IPS-18a (cell line): ENCODE measurements around the gene RIN3.
"Not testable (repeated sequence)": the region's sequence is repeated elsewhere in the genome, so short reads cannot be mapped to it uniquely, and the experiment has no call there.

Source experiments
- H3K27ac ChIP-seq: one replicate; pipeline ENCODE4 v1.5.1; 2013; ENCODE audit warnings: low read length
- H3K27me3 ChIP-seq: one replicate; pipeline ENCODE4 v1.6.1; 2013; ENCODE audit warnings: mild to moderate bottlenecking, low read length; ENCODE audit not compliant: control insufficient read depth, insufficient read depth
- H3K36me3 ChIP-seq: one replicate; pipeline ENCODE4 v1.6.1; 2013; ENCODE audit warnings: low read depth, low read length; ENCODE audit not compliant: control insufficient read depth
- H3K4me1 ChIP-seq: one replicate; pipeline ENCODE4 v1.6.1; 2013; ENCODE audit warnings: low read depth, low read length; ENCODE audit not compliant: control insufficient read depth
- H3K4me3 ChIP-seq: one replicate; pipeline ENCODE4 v1.5.1; 2013; ENCODE audit warnings: low read length
- H3K9ac ChIP-seq: one replicate; pipeline ENCODE4 v1.6.1; 2013; ENCODE audit warnings: mild to moderate bottlenecking, low read length, moderate library complexity
- H3K9me3 ChIP-seq: one replicate; pipeline ENCODE4 v1.6.1; 2013; ENCODE audit warnings: low read depth, low read length; ENCODE audit not compliant: control insufficient read depth

Gene RIN3

GRCh38 chr14:92677955-92678354 lies 164.4 kb downstream of the RIN3 start:
- no peaks in the 10 kb centered on the region for H3K27me3 ChIP-seq

DNA sequence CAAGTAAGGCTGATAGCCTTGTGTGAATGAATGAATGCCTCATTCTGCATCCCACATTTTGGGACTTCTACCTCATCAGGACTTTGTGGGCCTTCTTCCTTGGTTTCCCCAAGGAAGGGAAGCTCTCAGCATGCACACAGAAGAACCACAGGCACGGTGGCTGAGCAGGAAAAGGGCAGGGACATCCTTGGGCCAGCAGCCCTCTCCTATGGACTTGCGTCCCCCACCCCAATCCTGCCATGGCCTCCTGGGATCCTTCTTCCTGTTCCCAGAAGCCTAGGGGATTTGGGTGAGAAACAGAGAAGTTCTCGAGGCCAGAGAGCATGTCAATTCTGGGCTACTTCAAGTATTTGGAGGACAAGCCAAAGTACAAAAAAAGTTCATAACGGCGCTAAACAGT lies 165.2 kb downstream of the RIN3 start:
- Histone ChIP-seq H3K9me3 (no peaks in the 10 kb centered on the region), H3K4me1 (no peaks in the 10 kb centered on the region), H3K36me3 (no peaks in the 10 kb centered on the region), H3K27ac (no peak overlapping the region), H3K4me3 (no peak overlapping the region), H3K27me3 (no peaks in the 10 kb centered on the region), H3K9ac (no peak overlapping the region)

More at GRCh38 chr14:92677955-92678354, 164.4 kb downstream of the RIN3 start:
- Histone ChIP-seq H3K9ac (no peak overlapping the region), H3K4me1 (no peaks in the 10 kb centered on the region), H3K9me3 (no peaks in the 10 kb centered on the region), H3K27ac (no peak overlapping the region), H3K4me3 (no peak overlapping the region), H3K36me3 (no peaks in the 10 kb centered on the region)

- no peak overlapping the region for H3K4me3 ChIP-seq
- no peaks in the 10 kb centered on the region for H3K9me3 ChIP-seq
- H3K4me1 ChIP-seq = no peaks in the 10 kb centered on the region
- no peaks in the 10 kb centered on the region for H3K36me3 ChIP-seq
- no peak overlapping the region for H3K27ac ChIP-seq
- H3K9ac ChIP-seq = no peak overlapping the region
- H3K27me3 ChIP-seq = no peaks in the 10 kb centered on the region
Observed at GRCh38 chr14:92679246-92679645, 165.7 kb downstream of the RIN3 start.

- not testable (repeated sequence) for H3K27ac ChIP-seq, H3K9ac ChIP-seq
Observed at GRCh38 chr14:92680330-92680729, 166.7 kb downstream of the RIN3 start.

DNA sequence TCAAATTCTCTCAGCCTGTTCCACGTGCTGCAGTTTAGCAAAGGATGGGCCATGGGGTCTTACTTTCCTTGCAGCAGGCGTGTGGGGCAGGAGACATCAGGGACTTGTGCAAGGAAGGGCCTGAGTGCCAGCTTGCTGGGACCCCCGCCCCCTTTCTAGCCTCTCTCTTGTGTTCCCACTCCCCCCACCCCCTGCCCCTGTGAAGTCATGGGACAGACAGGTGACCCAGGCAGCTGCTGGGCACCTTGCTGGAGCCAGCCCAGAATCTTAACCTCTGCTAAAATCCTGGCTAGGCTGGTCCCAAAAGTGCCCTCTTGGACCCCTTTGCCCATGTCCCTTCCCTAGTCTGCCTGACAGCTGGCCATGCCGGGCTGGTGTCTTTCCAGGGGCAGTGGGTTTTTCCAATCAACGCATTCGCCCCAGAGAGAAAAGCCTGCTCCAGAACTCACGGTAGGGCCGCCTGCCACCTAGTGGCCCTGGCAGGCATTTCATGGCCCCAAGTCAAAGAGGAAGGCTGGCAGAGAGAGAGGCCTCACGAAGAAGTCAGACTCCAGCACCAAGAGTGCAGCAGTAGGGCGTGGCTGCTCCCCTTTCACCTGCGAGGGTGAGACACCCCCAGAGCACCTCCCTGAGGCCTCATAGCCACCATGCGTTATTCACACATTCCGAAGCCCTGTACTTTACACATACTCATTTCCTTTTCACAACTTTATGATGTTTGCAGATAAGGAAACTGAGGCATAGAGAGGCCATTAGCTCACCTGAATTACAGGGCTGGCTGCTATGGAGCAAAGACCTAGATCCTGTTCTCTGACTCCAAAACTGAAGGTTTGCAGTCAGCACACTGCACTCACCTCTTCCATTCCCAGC lies 167.4 kb downstream of the RIN3 start:
- Histone ChIP-seq H3K4me1 (no peaks in the 10 kb centered on the region), H3K27ac (no peak overlapping the region), H3K9me3 (no peaks in the 10 kb centered on the region), H3K36me3 (no peaks in the 10 kb centered on the region), H3K27me3 (no peaks in the 10 kb centered on the region), H3K4me3 (no peak overlapping the region), H3K9ac (no peak overlapping the region)

More at GRCh38 chr14:92680330-92680729, 166.7 kb downstream of the RIN3 start:
- not testable (repeated sequence) for H3K36me3 ChIP-seq, H3K9me3 ChIP-seq, H3K4me3 ChIP-seq, H3K4me1 ChIP-seq, H3K27me3 ChIP-seq

DNA sequence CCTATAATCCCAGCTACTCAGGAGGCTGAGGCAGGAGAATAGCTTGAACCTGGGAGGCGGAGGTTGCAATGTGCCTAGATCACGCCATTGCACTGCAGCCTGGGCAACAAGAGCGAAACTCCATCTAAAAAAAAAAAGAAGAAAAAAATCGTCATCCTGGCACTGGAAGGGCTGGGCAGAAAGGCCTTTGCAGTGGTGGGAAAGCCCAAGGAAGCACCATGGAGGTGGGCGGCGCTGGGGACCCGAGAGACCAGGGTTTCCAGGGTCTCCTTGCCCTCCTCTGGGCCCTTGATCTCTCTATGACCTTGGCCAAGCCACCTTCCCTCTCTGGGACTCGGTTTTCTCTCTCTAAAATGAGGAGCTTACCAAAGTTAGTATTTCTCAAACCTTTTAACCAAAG lies 169.5 kb downstream of the RIN3 start:
- Histone ChIP-seq H3K27me3 (peaks cover 11% of the 10 kb centered on the region), H3K4me3 (no peak overlapping the region), H3K9ac (no peak overlapping the region), H3K4me1 (no peaks in the 10 kb centered on the region), H3K36me3 (no peaks in the 10 kb centered on the region), H3K9me3 (no peaks in the 10 kb centered on the region), H3K27ac (no peak overlapping the region)

DNA sequence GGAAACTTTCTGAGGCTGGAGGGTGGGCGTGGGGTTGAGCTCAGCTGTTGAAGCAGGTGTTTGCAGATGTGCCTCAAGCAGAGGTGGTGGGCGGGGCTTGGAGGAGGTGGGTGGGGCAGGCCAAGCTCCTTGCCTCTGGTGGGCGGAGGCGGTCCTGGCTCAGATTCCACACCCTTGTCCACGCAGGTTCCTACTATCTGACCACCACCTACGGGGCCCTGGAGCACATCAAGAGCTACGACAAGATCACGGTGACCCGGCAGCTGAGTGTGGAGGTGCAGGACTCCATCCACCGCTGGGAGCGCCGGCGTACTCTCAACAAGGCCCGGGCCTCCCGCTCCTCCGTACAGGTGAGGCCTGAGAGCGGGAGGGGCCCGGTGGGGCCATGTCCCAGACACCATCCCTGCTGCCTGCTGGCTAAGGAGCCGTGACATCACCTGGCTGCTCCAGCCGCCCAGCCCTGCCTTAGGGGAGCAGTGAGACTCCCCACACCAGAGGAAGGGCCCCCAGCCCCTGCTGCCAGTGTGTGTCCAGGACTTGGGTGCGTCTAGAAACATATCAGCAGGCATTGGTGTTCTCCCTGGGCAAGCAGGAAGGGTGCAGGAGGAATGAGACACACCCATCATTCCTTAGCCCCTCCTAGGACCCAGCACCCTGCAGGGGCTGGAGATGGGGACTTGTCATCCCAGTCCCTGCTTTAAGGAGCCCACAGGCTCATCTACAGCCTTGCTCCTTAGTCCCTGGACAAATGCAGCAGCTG lies 171.4 kb downstream of the RIN3 start:
- Histone ChIP-seq H3K9ac (no peak overlapping the region), H3K9me3 (no peaks in the 10 kb centered on the region), H3K4me3 (no peak overlapping the region), H3K27me3 (peaks cover 22% of the 10 kb centered on the region), H3K36me3 (no peaks in the 10 kb centered on the region), H3K27ac (no peak overlapping the region), H3K4me1 (no peaks in the 10 kb centered on the region)

DNA sequence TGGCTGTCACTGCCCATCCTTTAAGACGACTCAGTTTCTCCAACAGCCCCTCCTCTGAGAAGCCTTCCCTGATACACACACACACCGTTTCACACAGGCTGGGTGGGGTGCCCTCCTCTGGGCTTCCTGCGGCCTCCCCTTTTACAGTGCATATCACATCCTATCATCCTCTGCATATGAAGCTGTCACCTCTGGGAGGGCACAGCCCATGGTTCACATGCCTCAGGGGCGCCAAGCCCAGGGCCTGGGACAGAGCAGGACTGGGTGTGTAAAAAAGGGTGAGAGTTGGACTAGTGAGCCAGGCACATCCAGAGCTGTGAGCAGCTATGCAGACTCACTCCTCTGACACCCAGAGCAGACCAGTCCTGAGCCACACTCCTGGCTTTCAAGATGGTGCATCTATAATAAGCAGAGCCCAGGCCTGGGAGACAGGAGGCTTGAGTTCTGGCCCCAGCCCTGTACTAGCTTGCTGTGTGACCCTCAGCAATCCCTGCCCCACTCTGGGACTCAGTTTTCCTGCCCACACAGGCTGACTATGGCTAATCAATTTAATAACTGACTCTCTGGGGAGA lies 172.3 kb downstream of the RIN3 start:
- no peaks in the 10 kb centered on the region for H3K4me1 ChIP-seq
- H3K9ac ChIP-seq = no peak overlapping the region
- no peak overlapping the region for H3K27ac ChIP-seq
- H3K4me3 ChIP-seq = no peak overlapping the region
- no peaks in the 10 kb centered on the region for H3K9me3 ChIP-seq
- no peaks in the 10 kb centered on the region for H3K36me3 ChIP-seq
- H3K27me3 ChIP-seq = peaks cover 22% of the 10 kb centered on the region

DNA sequence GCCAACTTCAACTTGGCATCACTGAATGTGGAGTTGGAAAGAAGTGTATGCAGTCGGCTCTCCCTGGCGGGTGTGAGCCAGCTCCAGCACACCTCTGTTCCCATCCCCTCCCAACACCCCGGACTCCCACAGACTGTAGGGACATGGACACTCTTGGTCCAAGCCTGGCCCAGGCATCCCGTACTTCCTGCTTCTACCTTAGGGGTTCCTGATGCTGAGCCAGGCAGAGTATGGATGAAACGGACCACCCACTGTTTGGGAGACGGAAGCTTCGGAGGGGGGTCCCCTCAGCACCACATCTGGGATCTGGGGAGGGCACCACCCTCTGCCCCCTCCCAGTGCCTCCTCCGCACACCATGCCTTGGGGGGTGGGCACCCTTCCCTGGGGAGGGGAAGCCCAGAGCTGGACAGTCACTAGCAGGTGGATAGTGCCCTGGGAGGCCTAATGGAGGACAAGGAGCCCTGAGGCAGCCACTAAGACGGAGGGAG lies 172.9 kb downstream of the RIN3 start:
- H3K9me3 ChIP-seq = no peaks in the 10 kb centered on the region
- no peak overlapping the region for H3K27ac ChIP-seq
- H3K9ac ChIP-seq = no peak overlapping the region
- peaks cover 22% of the 10 kb centered on the region for H3K27me3 ChIP-seq
- H3K4me1 ChIP-seq = no peaks in the 10 kb centered on the region
- no peaks in the 10 kb centered on the region for H3K36me3 ChIP-seq
- no peak overlapping the region for H3K4me3 ChIP-seq

GRCh38 chr14:92686900-92687427 lies 173.4 kb downstream of the RIN3 start:
- H3K4me3 ChIP-seq = peak overlapping the region; percentile 51
- no peaks in the 10 kb centered on the region for H3K36me3 ChIP-seq
- H3K9me3 ChIP-seq = no peaks in the 10 kb centered on the region
- H3K27ac ChIP-seq = no peak overlapping the region
- H3K9ac ChIP-seq = no peak overlapping the region
- H3K4me1 ChIP-seq = no peaks in the 10 kb centered on the region
- H3K27me3 ChIP-seq = peaks cover 22% of the 10 kb centered on the region

DNA sequence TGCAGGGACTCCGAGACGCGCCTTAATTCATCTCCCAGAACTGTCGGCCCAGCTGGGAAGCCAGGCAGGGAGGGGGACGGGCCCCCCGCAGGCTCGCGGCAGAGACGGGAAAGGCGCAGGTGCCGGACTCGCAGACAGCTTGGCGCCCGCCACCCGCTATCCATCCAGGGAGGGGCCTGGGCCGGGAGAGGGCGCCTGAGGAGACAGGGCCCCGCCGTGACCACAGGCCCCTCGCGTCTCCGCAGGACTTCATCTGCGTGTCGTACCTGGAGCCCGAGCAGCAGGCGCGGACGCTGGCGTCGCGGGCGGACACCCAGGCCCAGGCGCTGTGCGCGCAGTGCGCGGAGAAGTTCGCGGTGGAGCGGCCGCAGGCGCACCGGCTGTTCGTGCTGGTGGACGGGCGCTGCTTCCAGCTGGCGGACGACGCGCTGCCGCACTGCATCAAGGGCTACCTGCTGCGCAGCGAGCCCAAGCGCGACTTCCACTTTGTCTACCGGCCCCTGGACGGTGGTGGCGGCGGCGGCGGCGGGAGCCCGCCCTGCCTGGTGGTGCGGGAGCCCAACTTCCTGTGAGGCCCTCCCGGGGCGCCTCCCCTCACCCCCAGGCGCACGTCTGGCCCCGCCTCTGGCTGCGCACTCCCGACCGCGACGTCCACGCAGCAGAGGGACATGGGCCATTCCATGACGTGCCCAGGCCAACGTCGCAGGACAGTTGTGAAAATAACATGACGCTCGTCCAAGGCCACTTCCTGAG lies 174.3 kb downstream of the RIN3 start:
- no peak overlapping the region for H3K27ac ChIP-seq
- no peaks in the 10 kb centered on the region for H3K9me3 ChIP-seq
- H3K36me3 ChIP-seq = no peaks in the 10 kb centered on the region
- peaks cover 22% of the 10 kb centered on the region for H3K27me3 ChIP-seq
- H3K9ac ChIP-seq = no peak overlapping the region
- no peaks in the 10 kb centered on the region for H3K4me1 ChIP-seq
- H3K4me3 ChIP-seq = peak overlapping the region; percentile 51
